A204.1 (cell line): ENCODE data around the gene MTMR1.

Experiments
- FAIRE-seq: peaks from 2 replicates; lab custom pipeline; 2012; peaks lifted over from hg19 to GRCh38; lab: Jason Lieb, UNC

MTMR1 gene

DNA sequence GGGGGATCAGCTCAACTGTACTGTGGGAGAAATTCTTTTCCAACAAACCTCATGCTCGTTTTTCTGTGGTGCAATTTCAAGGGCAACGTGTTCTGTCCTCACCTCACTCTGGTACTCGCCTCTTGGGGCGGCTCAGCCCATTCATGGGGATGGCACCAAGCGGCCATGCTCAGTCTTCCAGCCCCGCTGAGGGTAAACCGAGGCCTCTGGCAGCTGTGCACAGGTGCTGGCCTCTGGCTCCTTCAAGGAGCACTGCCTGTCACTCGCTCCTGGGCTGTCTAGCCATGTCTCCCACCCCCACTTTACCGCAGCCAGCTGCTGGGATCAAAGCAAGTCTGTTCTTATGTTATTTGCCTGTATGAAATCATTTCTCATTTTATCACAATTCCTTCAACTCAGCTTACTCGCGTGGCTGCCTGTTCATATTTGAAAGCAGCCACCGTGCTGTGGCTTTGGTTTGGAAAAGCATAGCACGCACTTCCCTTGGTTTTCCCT lies 70.2 kb downstream of the MTMR1 start:
- FAIRE-seq = no peak

DNA sequence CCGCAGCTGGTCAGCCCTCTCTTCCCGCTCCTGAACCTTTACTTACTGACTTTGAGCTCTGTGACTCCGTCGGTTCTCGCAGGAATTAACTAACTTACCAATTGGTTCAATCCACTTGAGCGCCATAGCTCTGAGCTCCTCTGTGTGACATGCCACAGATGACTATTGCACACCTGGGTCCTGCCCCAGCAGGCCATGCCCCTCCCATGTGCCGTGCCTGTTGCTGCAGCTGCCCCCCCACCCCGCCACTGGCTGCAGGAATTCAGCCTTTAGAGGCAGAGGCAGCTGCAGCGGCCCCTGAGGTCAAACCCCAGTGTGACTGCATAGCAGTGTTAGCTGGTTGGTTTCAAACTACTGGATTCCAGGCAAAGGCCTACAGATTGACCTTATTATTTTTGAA lies 70.6 kb downstream of the MTMR1 start:
- FAIRE-seq = no peak

DNA sequence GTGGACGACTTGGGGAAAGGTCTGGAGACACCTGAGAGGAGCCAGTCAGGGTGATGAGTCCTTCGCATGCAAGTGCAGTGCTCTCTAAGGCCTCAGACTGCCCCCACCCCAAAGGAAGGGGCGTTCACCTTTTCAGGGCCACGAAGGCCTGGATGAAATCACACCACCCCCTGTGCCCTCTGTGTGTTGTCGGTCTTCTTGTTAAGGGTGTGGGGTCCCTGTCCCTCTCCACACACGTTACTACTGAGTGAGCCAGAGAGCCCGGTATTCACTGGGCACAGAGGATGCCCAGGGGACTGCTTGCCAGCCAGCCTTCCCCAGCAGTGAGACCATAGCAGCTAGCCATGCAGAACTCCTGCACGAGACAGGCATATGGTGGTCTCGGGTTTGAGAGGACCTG lies 72.0 kb downstream of the MTMR1 start:
- no peak for FAIRE-seq

DNA sequence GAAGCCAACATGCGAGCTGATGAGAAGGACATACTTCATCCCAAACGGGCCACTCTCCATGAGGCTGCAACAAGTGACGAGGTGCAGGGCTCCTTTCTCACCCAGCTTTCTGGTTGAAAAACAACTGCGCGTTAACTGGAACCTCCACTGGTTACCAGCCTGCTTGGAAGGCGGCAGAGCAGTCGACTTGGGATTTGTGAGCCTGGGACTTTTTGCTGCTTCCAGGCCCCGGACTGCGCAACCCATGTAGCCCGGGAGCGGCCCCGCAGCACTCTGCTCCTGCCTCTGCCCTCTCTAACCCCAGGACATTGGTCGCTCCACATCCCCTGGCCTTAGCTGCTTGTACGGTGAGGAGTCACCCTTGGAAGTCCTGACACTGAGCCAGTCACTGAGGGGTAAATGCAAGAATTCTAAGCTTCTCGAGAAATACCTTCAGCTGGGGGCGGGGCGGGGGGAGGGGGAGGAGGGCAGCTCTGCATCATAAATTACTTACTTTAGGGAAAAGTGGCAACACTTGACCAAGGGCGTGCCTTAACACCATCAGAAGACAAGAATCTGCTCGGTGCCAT lies 72.7 kb downstream of the MTMR1 start:
- no peak for FAIRE-seq

DNA sequence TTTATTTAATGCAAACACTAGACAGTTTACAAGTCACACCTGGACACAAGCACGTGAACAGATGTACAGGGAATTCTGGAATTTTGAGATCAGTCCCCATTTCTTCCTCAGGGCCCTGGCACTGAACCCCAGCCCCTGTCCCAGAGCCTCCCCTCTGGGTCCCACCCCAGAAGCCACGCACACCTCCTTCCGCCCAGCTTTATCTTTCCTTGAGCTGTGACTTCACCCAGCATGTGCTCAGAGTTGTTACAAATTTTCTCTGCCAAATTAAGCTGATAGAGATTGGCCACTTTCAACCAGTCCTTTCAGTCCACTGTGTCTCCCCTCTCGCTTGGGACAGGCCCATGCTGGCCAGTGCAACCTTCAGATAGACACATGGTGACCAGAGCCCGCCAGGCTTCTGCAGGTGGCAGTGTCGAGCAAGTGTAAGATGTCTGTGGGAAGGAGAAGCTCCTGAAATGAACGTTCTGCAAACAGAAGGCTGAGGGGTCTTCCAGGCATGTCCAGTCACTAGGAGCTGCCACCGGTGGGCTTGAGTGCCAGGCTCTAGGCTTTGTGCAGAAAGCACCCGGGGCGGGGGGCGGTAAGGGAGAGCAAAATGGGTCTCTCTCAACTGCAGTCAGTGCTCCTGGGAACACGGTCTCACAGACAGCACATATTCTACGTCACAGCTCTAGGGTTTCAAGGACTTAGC lies 73.3 kb downstream of the MTMR1 start:
- FAIRE-seq = no peak

DNA sequence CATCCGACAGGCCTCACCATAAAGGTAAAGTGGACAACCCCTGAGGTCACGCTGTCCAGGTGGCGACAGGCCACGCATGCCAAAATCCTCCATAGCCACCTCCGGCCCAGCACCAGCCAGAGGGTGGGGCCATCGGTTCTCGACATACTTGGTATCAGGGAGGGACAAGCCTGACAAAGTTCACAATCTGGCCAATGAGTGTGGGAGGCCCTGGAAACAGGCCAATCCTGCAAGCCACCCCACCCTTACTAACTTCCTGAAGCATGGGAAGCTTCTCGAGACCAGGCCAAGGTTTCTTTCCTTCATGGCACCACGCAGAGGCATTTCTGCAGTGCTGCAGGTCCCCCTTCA lies 73.8 kb downstream of the MTMR1 start:
- no peak for FAIRE-seq

DNA sequence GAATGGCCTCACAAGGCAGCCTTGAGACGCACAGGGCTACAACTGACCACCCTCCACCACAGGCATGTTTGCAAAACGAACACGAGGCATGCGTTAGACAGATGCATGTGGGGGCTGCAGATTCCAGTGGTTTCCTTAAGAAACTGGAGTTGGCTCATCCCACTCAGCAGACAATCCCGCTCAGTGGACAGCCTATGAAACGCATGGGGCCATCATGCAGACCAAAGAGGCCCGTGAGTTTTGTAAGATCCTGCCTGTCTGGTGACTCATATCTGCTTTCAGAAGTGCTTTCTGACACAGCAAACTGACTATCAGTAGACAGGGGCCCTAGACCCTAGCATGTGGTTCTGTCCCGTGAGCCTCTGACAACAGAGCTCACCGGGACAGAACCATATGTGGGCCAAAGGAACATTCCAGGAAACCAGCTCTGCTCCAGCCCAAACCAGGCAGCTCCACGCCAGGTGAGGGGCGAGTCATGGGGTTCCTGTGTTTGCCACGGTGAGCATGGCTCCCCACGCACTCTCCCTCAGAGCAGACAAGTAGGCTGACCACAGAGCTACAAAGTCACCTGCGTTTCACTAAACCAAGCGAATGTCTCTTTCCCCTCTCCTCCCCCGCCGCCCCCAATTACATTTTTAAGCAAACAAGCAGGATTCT lies 74.4 kb downstream of the MTMR1 start:
- FAIRE-seq = no peak

DNA sequence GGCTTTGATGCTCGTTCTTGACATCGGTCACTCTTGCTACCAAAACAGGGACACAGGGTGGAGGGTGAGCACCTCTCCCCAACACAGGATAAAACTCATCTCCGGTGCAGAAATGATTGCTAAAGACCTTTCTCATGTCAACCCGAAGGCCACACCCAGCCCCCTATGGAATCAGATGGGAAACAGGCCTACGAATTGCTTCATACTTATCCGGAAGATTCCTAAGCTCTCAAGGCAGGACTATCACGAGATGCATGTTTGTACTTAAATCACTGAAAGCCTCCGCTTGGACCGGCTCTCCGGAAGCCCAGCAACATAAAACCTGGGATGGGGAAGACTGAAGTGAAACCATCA lies 74.9 kb downstream of the MTMR1 start:
- no peak for FAIRE-seq

DNA sequence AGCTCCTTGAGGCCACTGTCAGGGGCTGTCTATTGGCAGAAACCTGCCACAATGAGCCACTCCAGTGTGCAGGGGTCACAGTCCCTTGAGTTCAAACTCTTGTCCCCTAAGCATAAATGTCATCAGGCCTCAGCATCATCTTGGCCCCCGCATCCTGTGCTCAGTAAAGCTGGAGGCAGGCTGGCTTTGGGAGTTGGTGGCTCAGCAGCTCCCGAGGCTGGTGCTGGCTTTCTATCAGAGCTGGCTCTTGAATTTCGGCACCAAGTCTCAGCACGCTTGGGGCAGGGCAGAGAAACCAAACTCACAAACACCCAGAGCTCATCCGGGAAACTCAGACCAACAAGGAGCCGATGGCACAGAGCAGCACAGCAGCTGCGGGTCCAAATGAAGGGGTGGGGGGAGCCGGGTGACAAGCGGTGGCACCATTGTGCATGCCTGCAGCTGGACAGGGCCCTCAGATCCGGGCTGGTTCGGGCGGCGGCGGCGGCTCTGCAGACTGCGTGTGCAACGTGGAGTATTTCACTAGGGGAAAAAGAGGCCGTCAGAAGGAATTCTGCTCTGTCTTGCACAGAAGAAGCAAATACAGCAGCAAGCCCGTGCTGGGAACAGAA lies 75.5 kb downstream of the MTMR1 start:
- FAIRE-seq = no peak

DNA sequence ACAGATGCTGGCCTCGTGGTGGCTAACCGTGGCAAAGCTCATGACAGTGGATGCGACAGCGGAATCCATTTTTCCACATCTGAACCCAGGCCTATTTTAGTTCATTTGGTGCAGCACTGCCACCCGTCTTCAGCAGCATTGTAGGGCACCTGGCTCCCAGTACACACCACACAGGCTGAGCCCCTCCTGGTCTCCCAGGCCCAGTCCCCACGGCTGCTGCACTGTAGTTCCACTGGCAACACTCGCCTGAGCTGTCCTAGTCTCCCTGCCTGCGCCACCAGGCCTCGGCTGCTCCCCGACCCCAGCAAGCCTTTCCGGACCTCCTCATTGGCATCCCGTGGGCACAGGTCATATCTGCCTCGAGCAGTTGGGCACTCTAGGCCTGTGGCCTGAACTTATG lies 76.2 kb downstream of the MTMR1 start:
- no peak for FAIRE-seq

DNA sequence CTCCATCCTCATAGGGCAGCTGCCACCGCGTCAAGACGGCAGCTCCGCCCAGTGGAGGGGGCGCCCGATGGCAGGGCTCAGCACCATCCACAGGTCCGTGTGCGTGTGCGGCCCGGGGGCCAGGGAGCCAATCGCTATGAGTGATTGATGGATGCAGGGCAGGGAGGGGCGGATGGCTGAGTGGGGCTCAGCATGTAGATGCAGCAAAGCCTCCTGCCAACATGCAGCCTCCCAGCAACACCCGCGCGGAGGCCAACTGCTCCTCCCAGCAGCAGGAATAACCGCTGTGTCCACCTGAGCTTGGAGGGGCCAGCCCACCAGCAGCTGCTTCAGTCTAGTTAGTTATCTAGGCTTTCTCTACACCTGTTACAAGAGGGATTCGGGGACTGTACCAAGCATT lies 77.4 kb downstream of the MTMR1 start:
- no peak for FAIRE-seq

DNA sequence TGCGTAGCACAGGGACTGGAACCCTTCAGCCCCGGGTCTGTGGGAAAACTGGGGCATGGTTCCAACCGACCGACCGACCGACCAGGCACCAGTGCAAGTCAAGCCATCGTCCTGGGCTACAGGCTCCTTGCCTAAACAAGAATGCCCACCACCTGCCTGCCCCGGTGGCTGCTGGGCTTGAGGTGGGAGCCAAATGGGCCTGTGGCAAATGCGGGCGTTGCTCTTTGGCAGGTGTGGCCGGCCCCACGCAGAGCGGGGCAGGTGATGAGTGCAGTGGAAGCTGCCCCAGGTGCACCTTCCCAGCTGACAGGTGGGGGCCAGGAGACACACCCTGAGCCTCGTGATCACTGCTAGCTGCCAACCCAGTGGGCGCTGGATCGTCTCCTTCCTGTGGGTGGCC lies 77.9 kb downstream of the MTMR1 start:
- FAIRE-seq = no peak

DNA sequence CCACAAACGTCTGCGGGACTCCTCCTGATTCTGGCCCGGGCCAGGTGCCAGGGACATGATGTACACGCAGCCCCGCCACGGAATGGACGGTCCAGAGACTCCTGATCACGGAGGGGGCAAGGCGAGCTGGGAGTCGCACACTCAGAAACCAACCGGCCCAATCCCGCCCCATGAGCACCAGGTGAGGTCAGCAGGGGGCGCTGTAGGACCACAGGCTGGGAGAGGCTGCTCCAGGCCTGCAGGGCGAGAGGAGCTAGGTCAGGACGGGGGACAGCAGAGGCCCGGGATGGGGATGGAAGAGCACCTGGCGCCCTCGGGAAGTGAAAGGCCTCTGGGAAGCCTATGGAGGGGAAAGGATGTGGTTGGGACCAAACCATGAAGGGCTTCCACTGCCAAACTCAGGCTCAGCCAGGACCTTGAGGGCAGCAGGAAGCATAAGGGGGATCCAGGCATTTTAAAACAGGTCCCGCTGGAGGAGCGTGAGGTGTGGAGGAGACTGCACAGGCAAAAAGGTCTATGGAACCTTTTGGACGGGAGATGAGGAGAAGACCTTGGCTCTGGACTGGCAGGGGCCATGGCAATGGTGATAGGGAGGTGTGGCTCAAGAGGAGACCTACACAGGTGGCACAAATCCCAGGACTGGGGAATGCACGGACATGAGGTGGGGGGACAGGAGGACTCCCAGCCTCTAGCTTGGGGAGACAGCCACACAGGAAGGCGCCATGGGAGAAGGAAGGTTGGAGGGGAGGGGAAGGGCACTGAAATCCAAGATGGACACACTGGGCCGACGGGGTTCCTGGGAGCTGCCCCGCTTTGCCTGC lies 79.2 kb downstream of the MTMR1 start:
- no peak for FAIRE-seq

DNA sequence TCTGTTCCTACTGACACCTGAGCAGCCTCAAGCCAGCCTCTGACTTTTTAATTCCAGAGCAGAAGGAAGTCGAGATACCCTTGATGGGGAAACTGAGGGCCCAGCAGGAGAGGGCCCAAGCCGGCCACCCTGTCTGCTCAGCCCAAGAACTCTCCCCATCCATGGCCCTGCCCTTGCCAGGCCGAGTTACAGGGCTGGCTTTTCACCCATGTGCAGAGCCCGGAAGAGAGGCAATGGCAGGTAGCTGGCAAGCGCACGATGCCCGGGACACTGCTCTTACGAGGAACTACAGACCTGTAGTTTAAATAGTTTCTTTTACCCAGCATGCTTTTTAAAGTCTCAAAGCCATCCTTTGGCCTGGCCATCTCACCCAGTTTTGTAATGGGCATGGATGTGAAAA lies 79.9 kb downstream of the MTMR1 start:
- FAIRE-seq = no peak

DNA sequence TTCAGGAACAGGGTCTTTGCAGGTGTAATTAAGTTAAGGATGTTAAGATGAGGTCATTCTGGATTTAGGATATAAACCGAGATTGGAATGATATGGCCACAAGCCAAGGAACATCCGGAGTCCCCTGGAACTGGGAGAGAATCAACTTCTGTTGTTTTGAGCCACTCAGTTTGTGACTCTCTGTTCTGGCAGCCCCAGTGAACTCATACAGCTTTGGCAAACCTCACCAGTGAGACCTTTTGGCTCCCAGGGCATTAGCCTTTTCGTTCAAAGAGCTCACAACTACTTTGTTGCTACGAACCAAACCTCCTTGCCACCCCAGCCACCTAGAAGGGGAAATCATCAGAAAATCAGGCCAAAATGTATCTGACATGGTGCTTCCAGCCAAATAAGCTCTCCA lies 80.4 kb downstream of the MTMR1 start:
- no peak for FAIRE-seq

DNA sequence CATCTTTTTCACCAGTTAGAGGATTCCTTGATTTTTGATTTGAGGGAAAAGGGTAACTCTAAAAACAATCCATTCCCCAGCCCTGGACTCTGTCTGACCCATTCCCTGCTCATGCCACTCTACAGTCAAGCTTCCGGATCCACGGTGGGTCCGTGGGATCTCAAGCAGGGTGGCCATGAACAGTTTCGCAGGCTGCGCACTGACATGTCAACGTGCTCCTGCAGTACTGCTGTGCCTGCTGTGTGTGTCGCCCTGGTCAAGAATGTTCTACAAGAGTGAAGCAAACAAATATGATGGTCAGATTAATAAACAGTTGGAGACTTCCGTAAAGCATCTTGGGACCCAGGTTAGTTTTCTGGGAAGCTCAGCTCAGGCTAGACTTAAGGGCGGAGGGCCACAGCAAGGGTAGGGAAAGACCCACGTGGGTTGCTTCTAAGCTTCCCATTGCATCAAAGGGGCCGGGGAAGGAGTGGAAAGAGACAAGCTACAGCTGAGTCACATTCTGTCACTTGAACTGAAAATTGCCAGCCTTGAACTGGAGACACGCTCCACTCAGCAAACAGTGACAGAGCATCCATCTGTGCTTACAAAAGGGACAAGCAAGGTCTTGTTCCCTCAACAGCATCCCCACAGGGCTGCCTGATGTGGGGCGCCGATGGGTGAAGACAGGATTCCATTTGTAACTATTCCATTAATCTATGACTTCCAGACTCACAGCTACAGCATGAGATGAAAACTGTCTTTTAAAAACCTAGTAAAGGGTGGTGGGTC lies 81.8 kb downstream of the MTMR1 start:
- FAIRE-seq = no peak

DNA sequence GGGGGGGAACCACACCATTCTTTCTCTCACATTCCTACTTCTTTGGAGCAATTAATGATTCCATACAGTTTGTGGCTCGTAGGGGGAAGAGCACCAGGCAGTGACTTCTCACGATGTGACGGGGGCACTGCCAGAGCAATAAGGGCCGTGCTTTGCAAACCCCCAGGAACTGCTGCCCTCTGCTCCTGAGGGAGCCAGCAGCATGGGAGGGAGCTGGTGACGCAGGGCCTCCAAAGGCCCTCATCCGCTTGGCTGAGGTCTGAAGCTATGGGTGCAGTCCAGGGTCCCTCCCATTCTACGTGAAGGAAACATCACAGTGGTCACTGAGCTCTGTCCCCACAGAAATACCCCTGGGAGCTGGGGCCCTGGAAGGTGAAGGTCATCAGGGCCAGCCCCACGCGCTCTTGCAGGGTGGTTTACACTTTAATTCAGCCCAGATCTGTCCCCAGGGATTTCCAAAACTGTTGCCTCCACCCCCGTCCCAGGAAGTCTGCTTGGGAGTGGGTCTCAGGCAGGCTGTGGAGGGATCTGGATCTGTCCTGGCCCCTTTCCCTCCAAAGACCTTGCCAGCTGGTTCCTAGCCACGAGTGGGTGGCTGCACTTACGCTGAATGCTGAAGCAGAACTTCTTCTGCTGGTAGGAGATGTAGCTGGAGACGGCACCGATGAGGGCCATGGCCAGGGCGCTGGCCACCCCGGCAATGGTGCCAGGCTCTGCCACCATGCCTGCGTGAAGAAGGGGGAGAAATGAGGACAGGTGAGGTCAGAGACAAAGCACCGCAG lies 82.6 kb downstream of the MTMR1 start:
- FAIRE-seq = no peak

DNA sequence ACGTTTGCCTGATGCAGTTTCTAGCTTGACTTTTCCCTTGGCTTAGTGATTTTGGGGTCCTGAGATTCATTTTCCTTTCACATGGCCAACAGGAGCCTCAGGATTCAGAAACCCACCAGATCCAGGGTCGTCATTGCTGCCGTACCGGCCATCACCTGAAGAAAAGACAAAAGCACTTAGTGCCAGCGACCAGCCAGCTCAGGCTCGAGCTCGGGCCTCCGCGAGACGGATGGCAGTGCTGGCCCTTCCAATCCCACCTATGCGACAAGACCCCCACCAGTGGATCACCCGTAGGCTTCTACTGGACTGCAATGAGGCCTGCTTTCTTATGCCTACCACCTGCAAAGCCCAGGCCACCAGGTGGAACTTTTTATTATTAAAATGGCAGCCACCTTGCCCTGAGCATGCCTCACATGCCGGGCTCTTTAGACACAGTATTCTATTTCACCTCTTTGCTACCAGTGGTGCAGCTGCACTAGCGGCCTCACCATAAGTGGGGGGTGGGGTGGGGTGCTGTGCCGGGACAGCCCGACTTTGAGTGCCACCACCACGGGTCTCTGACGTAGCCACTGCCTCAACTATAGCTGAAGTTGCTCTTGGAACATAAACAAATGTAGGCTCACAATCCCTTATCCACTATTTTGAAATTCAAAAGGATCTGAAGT lies 84.3 kb downstream of the MTMR1 start:
- no peak for FAIRE-seq

DNA sequence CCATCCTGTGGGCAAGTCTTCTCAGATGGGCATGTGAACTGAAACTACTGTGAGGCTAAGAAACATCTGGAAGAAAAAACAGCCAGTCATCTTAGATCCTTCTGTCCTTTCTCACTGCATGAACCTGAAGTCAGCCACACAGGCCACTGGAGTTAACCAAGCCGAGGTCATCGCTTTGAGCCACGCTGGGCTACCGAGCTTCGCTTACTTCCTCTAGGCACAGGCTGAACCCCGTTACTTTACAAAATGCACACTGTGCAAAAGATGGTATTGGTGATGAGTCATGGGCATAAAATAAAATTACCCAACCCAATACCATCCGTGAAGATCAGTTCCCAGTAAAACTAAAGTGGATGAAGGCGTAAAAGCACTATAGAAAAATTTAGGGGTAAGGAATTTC lies 86.2 kb downstream of the MTMR1 start:
- FAIRE-seq = no peak

DNA sequence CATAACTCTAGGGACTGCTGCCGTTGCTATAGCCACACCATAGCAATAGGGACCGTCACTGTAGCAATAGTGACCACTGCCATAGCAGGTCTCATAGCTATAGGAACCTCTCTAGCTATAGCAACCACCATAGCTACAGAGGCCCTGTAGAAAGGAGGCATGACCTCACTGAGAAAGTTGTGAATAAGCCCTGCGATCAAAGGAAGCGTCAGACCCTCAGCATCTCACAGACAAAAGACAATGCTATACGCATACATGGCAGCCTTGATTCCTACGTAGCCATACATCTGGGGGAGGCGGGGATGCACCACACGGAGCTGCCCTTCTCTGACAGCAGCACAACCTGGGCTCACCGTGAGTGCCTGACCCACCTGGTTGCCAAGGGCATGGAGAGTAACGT lies 88.5 kb downstream of the MTMR1 start:
- no peak for FAIRE-seq

DNA sequence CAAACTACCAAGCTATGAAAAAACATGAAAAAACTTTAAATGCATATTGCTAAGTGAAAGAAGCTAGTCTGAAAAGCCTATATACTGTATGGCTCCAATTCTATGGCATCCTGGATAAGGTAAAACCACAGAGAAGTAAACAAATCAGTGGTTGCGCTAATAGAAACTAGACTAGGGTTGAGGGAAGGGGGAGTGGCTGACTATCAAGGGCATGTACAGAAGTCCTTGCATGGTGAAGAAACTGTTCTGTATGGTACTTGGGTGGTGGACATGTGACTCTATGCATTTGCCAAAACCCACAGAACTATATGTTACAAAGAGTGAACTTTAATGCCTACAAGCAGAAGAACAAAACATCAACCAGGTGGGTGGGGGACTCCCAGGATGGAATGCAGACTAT lies 96.8 kb downstream of the MTMR1 start:
- FAIRE-seq = no peak
